ENCODE data around the gene IDH3A.
"Not testable (repeated sequence)": the region's sequence is repeated elsewhere in the genome, so short reads cannot be mapped to it uniquely, and the experiment has no call there.

Gene IDH3A

DNA sequence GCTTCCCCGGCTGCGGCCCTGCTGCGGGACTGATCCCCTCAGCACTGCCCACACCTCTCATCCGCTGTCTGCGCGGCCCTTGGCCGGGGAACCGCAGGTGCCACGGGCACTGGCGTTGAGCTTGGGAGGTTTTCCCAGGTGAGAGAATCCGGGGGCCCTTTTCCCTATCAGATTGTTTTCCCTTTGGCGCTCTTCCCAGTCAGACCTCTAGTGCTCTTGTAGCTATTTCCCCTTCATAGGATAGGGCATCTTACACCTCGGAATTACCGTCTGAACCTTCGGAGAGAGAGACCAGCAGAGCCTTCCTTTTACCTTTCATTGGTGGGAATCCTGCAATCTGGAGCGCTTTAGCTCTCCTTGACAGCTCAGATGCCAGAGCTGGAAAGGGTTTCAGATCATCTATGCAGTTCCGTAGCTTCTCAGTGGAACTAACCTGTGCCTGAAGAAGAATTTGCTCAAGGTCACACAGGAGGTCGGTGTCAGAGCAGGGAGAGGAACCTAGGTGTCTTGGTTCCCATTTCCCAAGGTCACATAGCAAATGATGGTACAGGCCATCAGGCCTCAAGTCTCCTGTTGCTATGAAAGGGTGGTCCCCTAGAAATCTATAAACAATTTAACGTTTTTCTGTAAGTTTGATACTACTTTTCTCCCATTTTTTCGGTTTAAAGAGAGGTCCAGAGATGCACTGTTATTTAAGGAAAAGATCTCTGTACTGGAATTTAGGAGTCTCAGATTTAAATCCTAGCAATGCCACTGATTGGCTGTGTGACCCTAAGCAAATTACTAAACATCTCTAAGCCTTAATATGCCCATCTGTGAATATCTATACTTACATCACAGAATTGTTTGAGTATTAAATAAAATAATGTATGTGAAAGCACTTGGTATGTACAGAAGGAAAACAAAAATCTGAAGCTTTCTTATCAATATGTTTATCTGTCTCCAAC is 916 bp downstream of the IDH3A start:
- Histone ChIP-seq H3K9me3 (ENCODE audit: control insufficient read depth, insufficient read depth, low read length) (no peaks in the 10 kb centered on the region), H3K9ac (ENCODE audit: low read depth, low read length) (peak overlapping the region; percentile 44; the same call in 1 of the 2 replicates), H3K27ac (ENCODE audit: low read depth, low read length) (no peak overlapping the region), H3K4me3 (ENCODE audit: low read depth, low read length) (peak overlapping the region; percentile 74), H3K27me3 (ENCODE audit: control insufficient read depth, insufficient read depth, low read length) (0 out of 2 replicates have a peak, but pooled peaks cover 7% of the 10 kb centered on the region), H3K4me1 (ENCODE audit: control insufficient read depth, insufficient read depth, low read length) (peaks cover 14% of the 10 kb centered on the region; the same call in 1 of the 2 replicates), H3K36me3 (ENCODE audit: control insufficient read depth, insufficient read depth, low read length) (no peaks in the 10 kb centered on the region)

DNA sequence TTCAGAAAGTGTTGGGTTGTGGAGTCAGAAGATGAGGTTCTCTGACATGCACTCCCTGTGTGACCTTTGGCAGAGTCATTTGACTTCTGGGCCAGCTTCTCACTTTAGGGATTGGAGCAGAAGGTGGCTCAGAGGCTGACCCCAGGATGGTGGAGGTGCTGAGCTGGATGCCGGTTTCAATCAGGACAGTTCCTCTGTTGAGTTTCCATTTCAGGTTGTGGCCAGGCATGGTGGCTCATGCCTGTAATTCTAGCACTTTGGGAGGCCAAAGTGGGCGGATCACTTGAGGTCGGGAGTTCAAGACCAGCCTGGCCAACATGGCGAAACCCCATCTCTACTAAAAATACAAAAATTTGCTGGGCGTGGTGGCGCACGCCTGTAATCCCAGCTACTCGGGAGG is 1.9 kb downstream of the IDH3A start:
- H3K36me3 ChIP-seq (ENCODE audit: control insufficient read depth, insufficient read depth, low read length); H3K9me3 ChIP-seq (ENCODE audit: control insufficient read depth, insufficient read depth, low read length); H3K9ac ChIP-seq (ENCODE audit: low read depth, low read length); H3K27me3 ChIP-seq (ENCODE audit: control insufficient read depth, insufficient read depth, low read length); H3K27ac ChIP-seq (ENCODE audit: low read depth, low read length); H3K4me3 ChIP-seq (ENCODE audit: low read depth, low read length): not testable (repeated sequence)
- peaks cover 19% of the 10 kb centered on the region for H3K4me1 ChIP-seq (ENCODE audit: control insufficient read depth, insufficient read depth, low read length)

DNA sequence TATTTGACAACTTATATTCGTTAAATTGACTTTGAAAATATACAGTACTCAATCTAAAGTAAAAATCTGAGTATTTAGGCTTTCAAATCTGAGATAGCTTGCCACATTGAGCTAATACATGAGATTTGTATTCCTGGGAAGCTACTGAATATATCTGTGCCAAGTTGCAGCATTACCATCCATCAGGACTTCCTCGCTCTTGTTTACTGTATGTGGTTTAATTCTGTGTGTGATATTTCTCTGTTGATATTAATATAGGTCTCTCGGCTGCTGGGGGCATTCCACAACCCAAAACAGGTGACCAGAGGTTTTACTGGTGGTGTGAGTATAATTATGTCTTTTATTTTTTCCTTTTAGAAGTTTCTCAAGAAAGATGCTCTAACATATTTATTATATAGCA is 5.8 kb downstream of the IDH3A start:
- H3K27me3 ChIP-seq (ENCODE audit: control insufficient read depth, insufficient read depth, low read length) = 0 out of 2 replicates have a peak, but pooled peaks cover 4% of the 10 kb centered on the region
- no peak overlapping the region for H3K4me3 ChIP-seq (ENCODE audit: low read depth, low read length)
- peaks cover 40% of the 10 kb centered on the region for H3K4me1 ChIP-seq (ENCODE audit: control insufficient read depth, insufficient read depth, low read length)
- H3K9me3 ChIP-seq (ENCODE audit: control insufficient read depth, insufficient read depth, low read length) = no peaks in the 10 kb centered on the region
- H3K36me3 ChIP-seq (ENCODE audit: control insufficient read depth, insufficient read depth, low read length) = peaks cover 6% of the 10 kb centered on the region; the same call in 1 of the 2 replicates
- no peak overlapping the region for H3K9ac ChIP-seq (ENCODE audit: low read depth, low read length)
- H3K27ac ChIP-seq (ENCODE audit: low read depth, low read length) = no peak overlapping the region

DNA sequence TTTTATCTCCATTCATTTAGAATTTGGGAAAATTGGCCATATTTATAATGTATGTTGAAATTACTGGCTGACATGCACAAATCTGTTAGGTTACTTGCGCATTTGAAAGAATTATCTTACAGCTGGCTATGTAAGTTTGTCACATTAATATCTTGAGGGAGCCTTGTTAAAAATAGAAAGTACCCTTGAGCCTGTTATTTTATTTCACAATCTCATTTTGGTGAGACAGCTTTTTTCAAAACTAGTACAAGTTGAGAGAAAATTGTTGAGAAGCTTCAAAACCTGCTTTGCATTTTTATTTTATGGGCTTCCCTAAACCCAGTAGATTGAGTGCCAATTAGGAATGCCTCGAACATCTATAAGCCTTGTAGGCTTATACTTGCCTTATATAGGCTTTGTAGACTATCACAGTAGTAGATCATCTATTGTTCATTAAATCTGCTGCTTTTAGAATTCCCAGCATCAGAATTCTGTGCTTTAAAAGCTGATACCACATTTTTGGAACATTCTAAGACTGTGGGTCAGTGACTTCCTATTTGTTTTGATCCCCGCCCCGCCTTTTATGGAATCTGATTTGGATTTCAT is 6.3 kb downstream of the IDH3A start:
- H3K36me3 ChIP-seq (ENCODE audit: control insufficient read depth, insufficient read depth, low read length) = peaks cover 10% of the 10 kb centered on the region; the same call in 1 of the 2 replicates
- H3K9me3 ChIP-seq (ENCODE audit: control insufficient read depth, insufficient read depth, low read length) = no peaks in the 10 kb centered on the region
- H3K4me1 ChIP-seq (ENCODE audit: control insufficient read depth, insufficient read depth, low read length) = peaks cover 36% of the 10 kb centered on the region
- H3K9ac ChIP-seq (ENCODE audit: low read depth, low read length) = no peak overlapping the region
- peak overlapping the region; percentile 91 for H3K27ac ChIP-seq (ENCODE audit: low read depth, low read length)
- no peak overlapping the region for H3K4me3 ChIP-seq (ENCODE audit: low read depth, low read length)
- H3K27me3 ChIP-seq (ENCODE audit: control insufficient read depth, insufficient read depth, low read length) = no peaks in the 10 kb centered on the region

DNA sequence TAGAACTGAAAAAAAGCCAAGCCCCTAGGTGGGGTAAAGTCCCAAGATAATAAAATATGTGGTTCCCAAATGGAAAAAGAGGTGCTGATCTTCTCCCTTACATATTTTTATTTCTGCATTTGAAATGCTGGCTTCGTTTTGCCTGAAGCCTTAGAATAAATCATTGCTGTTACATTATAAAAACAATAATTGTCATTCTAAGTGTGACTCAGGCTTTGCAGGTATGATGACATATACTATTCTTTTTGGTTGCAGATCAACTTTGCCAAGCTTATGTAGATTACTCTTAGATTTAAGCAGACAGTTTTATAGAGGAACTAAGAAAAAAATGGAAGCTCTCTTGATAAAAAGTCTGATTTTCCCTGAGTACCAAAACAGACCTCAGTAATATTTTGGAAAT is 7.5 kb downstream of the IDH3A start:
- Histone ChIP-seq H3K36me3 (ENCODE audit: control insufficient read depth, insufficient read depth, low read length) (peaks cover 22% of the 10 kb centered on the region), H3K9me3 (ENCODE audit: control insufficient read depth, insufficient read depth, low read length) (no peaks in the 10 kb centered on the region), H3K27me3 (ENCODE audit: control insufficient read depth, insufficient read depth, low read length) (no peaks in the 10 kb centered on the region), H3K9ac (ENCODE audit: low read depth, low read length) (peak overlapping the region; percentile 12; the same call in 1 of the 2 replicates), H3K4me3 (ENCODE audit: low read depth, low read length) (peak overlapping the region; percentile 40), H3K27ac (ENCODE audit: low read depth, low read length) (peak overlapping the region; percentile 91), H3K4me1 (ENCODE audit: control insufficient read depth, insufficient read depth, low read length) (peaks cover 32% of the 10 kb centered on the region)

- Histone ChIP-seq H3K9ac (ENCODE audit: low read depth, low read length) (peak overlapping the region; percentile 12; the same call in 1 of the 2 replicates), H3K27ac (ENCODE audit: low read depth, low read length) (peak overlapping the region; percentile 91), H3K4me1 (ENCODE audit: control insufficient read depth, insufficient read depth, low read length) (peaks cover 32% of the 10 kb centered on the region), H3K9me3 (ENCODE audit: control insufficient read depth, insufficient read depth, low read length) (no peaks in the 10 kb centered on the region), H3K4me3 (ENCODE audit: low read depth, low read length) (peak overlapping the region; percentile 40), H3K36me3 (ENCODE audit: control insufficient read depth, insufficient read depth, low read length) (peaks cover 27% of the 10 kb centered on the region), H3K27me3 (ENCODE audit: control insufficient read depth, insufficient read depth, low read length) (no peaks in the 10 kb centered on the region)
Observed at GRCh38 chr15:78157203-78157602, 8.0 kb downstream of the IDH3A start.

DNA sequence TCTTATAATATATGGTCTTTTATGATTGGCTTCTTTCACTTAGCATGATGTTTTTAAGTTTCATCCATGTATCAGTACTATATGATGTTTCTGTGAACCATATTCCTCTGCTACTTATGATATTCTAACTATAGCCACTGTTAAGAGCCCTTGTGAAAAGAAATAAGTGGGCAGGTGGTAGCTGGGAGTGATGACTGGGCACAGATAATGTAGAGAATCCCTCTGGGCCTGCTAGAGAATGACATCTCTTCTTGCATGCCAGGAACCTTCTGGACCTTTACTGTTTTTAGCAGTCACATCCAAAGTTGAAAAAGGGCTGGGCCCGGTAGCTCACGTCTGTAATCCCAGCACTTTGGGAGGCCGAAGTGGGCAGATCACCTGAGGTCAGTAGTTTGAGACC is 10.2 kb downstream of the IDH3A start:
- Histone ChIP-seq H3K9ac (ENCODE audit: low read depth, low read length) (no peak overlapping the region), H3K36me3 (ENCODE audit: control insufficient read depth, insufficient read depth, low read length) (peaks cover 43% of the 10 kb centered on the region), H3K4me3 (ENCODE audit: low read depth, low read length) (no peak overlapping the region)

DNA sequence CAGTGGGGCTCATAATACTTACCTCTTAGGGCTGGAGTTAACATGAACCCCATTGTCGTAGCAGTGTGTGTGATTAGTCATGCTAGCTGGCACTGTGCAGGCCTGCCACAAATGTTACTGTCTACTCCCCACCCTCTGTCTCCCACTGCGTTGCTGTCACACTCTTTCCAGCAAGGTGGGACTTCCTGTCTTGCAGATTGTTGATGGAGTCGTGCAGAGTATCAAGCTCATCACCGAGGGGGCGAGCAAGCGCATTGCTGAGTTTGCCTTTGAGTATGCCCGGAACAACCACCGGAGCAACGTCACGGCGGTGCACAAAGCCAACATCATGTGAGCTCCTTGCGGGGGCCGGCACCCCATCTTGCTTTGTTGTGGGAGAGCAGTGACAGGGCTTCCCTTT is 12.9 kb downstream of the IDH3A start:
- peaks cover 68% of the 10 kb centered on the region for H3K36me3 ChIP-seq (ENCODE audit: control insufficient read depth, insufficient read depth, low read length)
- no peak overlapping the region for H3K9ac ChIP-seq (ENCODE audit: low read depth, low read length)
- no peaks in the 10 kb centered on the region for H3K27me3 ChIP-seq (ENCODE audit: control insufficient read depth, insufficient read depth, low read length)
- no peaks in the 10 kb centered on the region for H3K9me3 ChIP-seq (ENCODE audit: control insufficient read depth, insufficient read depth, low read length)
- no peak overlapping the region for H3K27ac ChIP-seq (ENCODE audit: low read depth, low read length)
- H3K4me1 ChIP-seq (ENCODE audit: control insufficient read depth, insufficient read depth, low read length) = peaks cover 11% of the 10 kb centered on the region
- H3K4me3 ChIP-seq (ENCODE audit: low read depth, low read length) = no peak overlapping the region

More for the DNA sequence above, 10.2 kb downstream of the IDH3A start:
- Histone ChIP-seq H3K9me3 (ENCODE audit: control insufficient read depth, insufficient read depth, low read length) (no peaks in the 10 kb centered on the region), H3K4me1 (ENCODE audit: control insufficient read depth, insufficient read depth, low read length) (peaks cover 32% of the 10 kb centered on the region), H3K27me3 (ENCODE audit: control insufficient read depth, insufficient read depth, low read length) (no peaks in the 10 kb centered on the region), H3K27ac (ENCODE audit: low read depth, low read length) (no peak overlapping the region)

DNA sequence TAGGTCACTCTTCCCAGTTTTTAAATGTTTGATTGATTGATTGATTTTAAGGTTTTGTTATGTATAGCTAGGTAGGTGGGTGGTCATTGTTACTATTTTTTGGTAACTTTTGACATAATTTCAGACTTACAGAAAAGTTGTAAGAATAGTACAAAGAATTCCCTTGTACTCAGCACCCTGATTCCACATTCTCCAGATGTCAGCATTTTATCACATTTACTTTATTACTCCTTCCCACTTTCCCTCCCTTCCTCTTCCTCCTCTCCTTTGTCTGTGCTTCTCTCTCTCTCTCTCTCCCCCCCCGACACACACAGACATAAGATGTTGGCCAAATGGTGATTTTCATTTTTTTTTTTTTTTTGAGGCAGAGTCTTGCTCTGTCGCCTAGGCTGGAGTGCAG is 14.8 kb downstream of the IDH3A start:
- Histone ChIP-seq H3K9me3 (ENCODE audit: control insufficient read depth, insufficient read depth, low read length) (no peaks in the 10 kb centered on the region), H3K27me3 (ENCODE audit: control insufficient read depth, insufficient read depth, low read length) (no peaks in the 10 kb centered on the region), H3K4me1 (ENCODE audit: control insufficient read depth, insufficient read depth, low read length) (no peaks in the 10 kb centered on the region), H3K9ac (ENCODE audit: low read depth, low read length) (no peak overlapping the region), H3K27ac (ENCODE audit: low read depth, low read length) (no peak overlapping the region), H3K36me3 (ENCODE audit: control insufficient read depth, insufficient read depth, low read length) (peaks cover 88% of the 10 kb centered on the region), H3K4me3 (ENCODE audit: low read depth, low read length) (no peak overlapping the region)

- no peaks in the 10 kb centered on the region for H3K27me3 ChIP-seq (ENCODE audit: control insufficient read depth, insufficient read depth, low read length)
- no peak overlapping the region for H3K4me3 ChIP-seq (ENCODE audit: low read depth, low read length)
- peaks cover 89% of the 10 kb centered on the region for H3K36me3 ChIP-seq (ENCODE audit: control insufficient read depth, insufficient read depth, low read length)
- no peaks in the 10 kb centered on the region for H3K4me1 ChIP-seq (ENCODE audit: control insufficient read depth, insufficient read depth, low read length)
- no peak overlapping the region for H3K27ac ChIP-seq (ENCODE audit: low read depth, low read length)
- H3K9me3 ChIP-seq (ENCODE audit: control insufficient read depth, insufficient read depth, low read length) = no peaks in the 10 kb centered on the region
- H3K9ac ChIP-seq (ENCODE audit: low read depth, low read length) = no peak overlapping the region
Observed at GRCh38 chr15:78167227-78167888, 18.2 kb downstream of the IDH3A start.
